GM12865 (cell line): Measurements from ENCODE around the gene KCTD10.

ENCODE experiments used
- DNase-seq: peaks from one replicate; pipeline ENCODE4 v3.0.0; 2010; ENCODE audit warnings: low read depth
- H3K4me3 ChIP-seq: 2 replicates; pipeline ENCODE4 v1.5.1; 2011; ENCODE audit warnings: mild to moderate bottlenecking, low read depth, low read length, control low read depth
- CTCF ChIP-seq: IDR thresholded peaks from 2 replicates; pipeline ENCODE4 v1.5.1; 2011; ENCODE audit warnings: low read length, control low read depth, low read depth, inconsistent platforms; ENCODE audit not compliant: insufficient read depth; ENCODE audit errors: missing control alignments

The KCTD10 gene

DNA sequence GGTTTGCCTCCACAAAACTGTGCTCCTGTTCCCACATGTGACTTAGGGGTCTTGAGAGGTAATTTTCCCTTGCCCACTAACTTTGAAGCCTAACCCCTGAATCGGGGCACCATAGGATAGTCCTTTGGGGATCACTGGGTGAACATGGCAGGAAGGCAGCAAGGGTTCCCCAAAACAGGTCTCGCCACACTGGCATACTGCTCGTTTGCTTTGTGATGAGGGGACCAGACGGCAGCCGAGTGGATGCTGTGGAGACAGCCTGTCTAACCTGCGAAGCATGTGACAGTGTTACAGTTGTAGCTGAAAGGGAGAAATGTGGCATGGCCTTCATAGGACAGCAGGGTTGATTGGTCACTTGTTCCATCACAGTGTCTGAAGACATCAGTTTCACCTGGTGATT, 42.7 kb upstream of the KCTD10 start:
- DNase-seq = no peak
- no peak for TF ChIP-seq CTCF

DNA sequence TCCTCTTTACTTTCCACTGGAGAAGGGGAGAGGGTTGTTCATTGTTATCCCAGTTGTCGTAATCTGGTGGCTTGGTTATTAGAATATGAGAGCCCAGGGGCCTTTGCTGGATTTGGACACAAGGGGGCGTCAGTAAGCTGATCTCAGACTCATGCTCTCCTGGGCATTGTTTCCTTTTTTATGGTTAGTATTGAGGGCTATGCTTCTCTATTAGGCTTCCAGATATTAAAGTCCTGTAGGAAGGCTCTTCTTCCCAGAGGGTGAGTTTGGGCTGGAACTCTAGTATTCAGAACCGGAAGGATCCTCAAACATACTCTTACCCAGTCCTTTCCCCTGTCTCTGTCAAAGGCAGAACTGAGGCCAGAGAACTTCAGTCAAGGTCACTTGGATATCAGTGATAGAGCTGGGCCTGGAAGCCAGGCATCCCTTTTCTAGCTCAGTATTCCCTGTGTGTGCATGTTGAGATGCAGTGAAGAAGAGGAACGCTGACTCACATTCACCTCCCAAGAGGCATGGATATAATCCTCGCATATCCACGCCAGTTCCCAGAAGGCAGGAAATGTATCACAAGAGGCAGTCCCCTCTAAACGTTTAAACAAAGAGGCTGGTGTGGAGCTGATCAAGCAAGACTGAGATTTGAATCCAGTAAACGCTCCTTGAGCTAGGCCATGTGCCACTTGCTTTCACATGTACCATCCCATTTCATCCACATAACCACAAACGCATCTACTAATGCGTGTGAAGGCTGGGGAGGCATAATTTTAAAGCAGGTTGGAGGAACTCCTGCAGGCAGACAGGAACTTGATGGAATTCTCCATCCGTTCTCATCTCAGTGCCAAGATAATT, 41.9 kb upstream of the KCTD10 start:
- no peak overlapping the region for H3K4me3 ChIP-seq
- DNase-seq = peak; percentile 40
- peak; percentile 70 for TF ChIP-seq CTCF

More for the DNA sequence above, 42.7 kb upstream of the KCTD10 start:
- H3K4me3 ChIP-seq = no peak overlapping the region

- no peak for DNase-seq
- no peak for TF ChIP-seq CTCF
- no peak overlapping the region for H3K4me3 ChIP-seq
These were observed 40.5 kb upstream of the KCTD10 start for GRCh38 chr12:109517619-109518018.

GRCh38 chr12:109513977-109514376, 36.9 kb upstream of the KCTD10 start:
- H3K4me3 ChIP-seq = no peak overlapping the region
- TF ChIP-seq CTCF = no peak
- DNase-seq = no peak

- no peak for DNase-seq
- H3K4me3 ChIP-seq = no peak overlapping the region
- TF ChIP-seq CTCF = no peak
These were observed 36.0 kb upstream of the KCTD10 start for GRCh38 chr12:109513051-109513450.

GRCh38 chr12:109512608-109513007, 35.5 kb upstream of the KCTD10 start:
- TF ChIP-seq CTCF = no peak
- H3K4me3 ChIP-seq = no peak overlapping the region
- no peak for DNase-seq

GRCh38 chr12:109510196-109510595, 33.1 kb upstream of the KCTD10 start:
- no peak for TF ChIP-seq CTCF
- H3K4me3 ChIP-seq = no peak overlapping the region
- no peak for DNase-seq
